Tibial nerve (tissue), 4 donors: Measurements from ENCODE around the gene PRKAR1B. TPM values are rescaled to one million over a fixed set of nuclear protein-coding genes. Genes with fewer than 3 reads are reported as not detected.

Source experiments
- DNase-seq, 2 donors: peaks; one replicate each; pipeline ENCODE4 v3.0.0-alpha.2; 2019; ENCODE audit warnings: low spot score in 2 of 2
- H3K27ac ChIP-seq, 4 donors: fragments of 200-600 bp; sonication (generic) in 3 of 4; one replicate each; pipeline ENCODE4 v1.5.1; 2017 to 2019; ENCODE audit warnings: mild to moderate bottlenecking in 1 of 4
- H3K27me3 ChIP-seq, 2 donors: fragments of 200-600 bp; sonication (generic) in 1 of 2; one replicate each; pipeline versions ENCODE4 v1.5.1 to v1.6.0; 2017 to 2019
- H3K36me3 ChIP-seq, 3 donors: fragments of 200-600 bp; sonication (generic); one replicate each; pipeline ENCODE4 v1.5.1; 2018 to 2019
- H3K4me1 ChIP-seq, 4 donors: fragments of 200-600 bp; sonication (generic) in 3 of 4; one replicate each; pipeline ENCODE4 v1.5.1; 2017 to 2019
- H3K4me3 ChIP-seq, 4 donors: fragments of 200-600 bp; sonication (generic) in 3 of 4; one replicate each; pipeline ENCODE4 v1.5.1; 2017 to 2019; ENCODE audit warnings: mild to moderate bottlenecking in 1 of 4, moderate library complexity in 1 of 4
- H3K9me3 ChIP-seq, 4 donors: fragments of 200-600 bp; sonication (generic) in 3 of 4; one replicate each; pipeline ENCODE4 v1.5.1; 2017 to 2019
- CTCF ChIP-seq, 5 experiments: fragments of 200-600 bp in 3 of 5; fragments of 450-650 bp in 2 of 5; sonication (generic) in 3 of 5; IDR thresholded peaks; one replicate each; pipeline ENCODE4 v1.5.1; 2016 to 2019; ENCODE audit warnings: antibody characterized with exemption in 5 of 5, mild to moderate bottlenecking in 3 of 5, moderate library complexity in 2 of 5
- EP300 ChIP-seq, 2 donors: sonication (generic); formaldehyde crosslinking; IDR thresholded peaks; one replicate each; pipeline ENCODE4 v1.6.1; 2017; ENCODE audit warnings: antibody characterized with exemption in 2 of 2, mild to moderate bottlenecking in 1 of 2
- POLR2A ChIP-seq, 2 donors: fragments of 450-650 bp; IDR thresholded peaks; one replicate each; pipeline ENCODE4 v1.6.1; 2017; ENCODE audit warnings: antibody characterized with exemption in 2 of 2, mild to moderate bottlenecking in 2 of 2, moderate library complexity in 2 of 2
- WGBS, 2 donors: methylation state at CpG; one replicate each; pipeline ENCODE4 v1.1.5; 2018; 5-methylcytosine and 5-hydroxymethylcytosine counted together
- total RNA-seq, 4 donors: library from RNA; depleted of rRNA; stranded (reverse); fragments of >200 nt; gene quantifications; one replicate each; pipeline ENCODE4 v1.1.0, GENCODE V29; 2016

PRKAR1B gene
- total RNA-seq, 4 donors from 2014 or later = 2.7 to 12.3 (median 4.8) TPM

DNA sequence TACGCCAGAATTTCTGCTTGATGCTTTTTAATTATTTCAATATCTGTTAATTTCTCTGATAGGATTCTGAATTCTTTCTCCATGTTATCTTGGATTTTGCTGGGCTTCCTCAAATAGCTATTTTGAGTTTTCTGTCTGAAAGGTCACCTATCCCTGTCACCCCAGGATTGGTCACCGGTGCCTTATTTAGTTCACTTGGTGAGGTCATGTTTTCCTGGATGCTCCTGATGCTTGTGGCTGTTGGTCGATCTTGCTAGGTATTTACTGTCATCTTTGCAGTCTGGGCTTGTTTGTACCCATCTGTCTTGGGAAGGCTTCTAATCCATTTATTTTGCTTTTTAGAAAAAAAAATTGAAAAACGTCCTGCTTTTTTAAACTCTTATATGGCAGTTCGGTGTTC is 11.2 kb upstream of the PRKAR1B start:
- H3K27me3 ChIP-seq = no peaks in the 10 kb centered on the region
- H3K4me3 ChIP-seq = no peak overlapping the region
- H3K9me3 ChIP-seq = peaks cover 0 to 19% (median 0%) of the 10 kb centered on the region in 4 donors
- 75 to 83% methylated on average over 5 of the region's 5 CpGs for WGBS, 2 donors
- no peak overlapping the region for H3K27ac ChIP-seq
- H3K4me1 ChIP-seq = no peaks in the 10 kb centered on the region
- no peak for TF ChIP-seq CTCF (IDR thresholded peaks at IDR 0.05)
- no peak for TF ChIP-seq POLR2A (IDR thresholded peaks at IDR 0.05)
- TF ChIP-seq EP300 (IDR thresholded peaks at IDR 0.05) = no peak
- peaks cover 0 to 71% (median 7%) of the 10 kb centered on the region in 3 donors for H3K36me3 ChIP-seq
- DNase-seq = no peak

- no peak for TF ChIP-seq CTCF (IDR thresholded peaks at IDR 0.05)
- no peak for TF ChIP-seq EP300 (IDR thresholded peaks at IDR 0.05)
- TF ChIP-seq POLR2A (IDR thresholded peaks at IDR 0.05) = no peak
- no peak overlapping the region for H3K4me3 ChIP-seq
- peaks cover 0 to 74% (median 0%) of the 10 kb centered on the region in 3 donors for H3K36me3 ChIP-seq
- no peak for DNase-seq
- peaks cover 0 to 9% (median 0%) of the 10 kb centered on the region in 4 donors for H3K4me1 ChIP-seq
- WGBS, 2 donors = 94 to 95% methylated on average over 11 of the region's 11 CpGs
- no peaks in the 10 kb centered on the region for H3K27me3 ChIP-seq
- H3K9me3 ChIP-seq = peaks cover 0 to 19% (median 0%) of the 10 kb centered on the region in 4 donors
- no peak overlapping the region for H3K27ac ChIP-seq
Observed at GRCh38 chr7:734808-735207, 7.7 kb upstream of the PRKAR1B start.

DNA sequence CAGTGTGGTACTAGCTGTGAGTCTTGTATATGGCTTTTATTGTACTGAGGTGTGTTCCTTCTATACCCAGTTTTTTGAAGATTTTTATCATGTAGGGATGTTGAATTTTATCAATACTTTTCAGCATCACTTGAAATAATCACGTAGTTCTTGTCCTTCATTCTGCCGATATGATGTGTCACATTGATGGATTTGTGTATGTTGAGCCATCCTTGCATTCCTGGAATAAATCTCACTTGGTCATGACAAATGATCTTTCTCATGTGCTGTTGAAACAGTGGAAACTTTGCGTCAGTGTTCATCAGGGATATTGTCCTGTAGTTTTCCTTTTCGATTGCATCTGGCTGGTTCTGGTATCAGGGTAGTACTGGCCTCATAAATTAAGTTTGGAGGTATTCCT is 7.1 kb upstream of the PRKAR1B start:
- Histone ChIP-seq H3K4me1 (peaks cover 0 to 9% (median 0%) of the 10 kb centered on the region in 4 donors), H3K27me3 (no peaks in the 10 kb centered on the region), H3K36me3 (peaks cover 0 to 74% (median 0%) of the 10 kb centered on the region in 3 donors), H3K27ac (no peak overlapping the region), H3K9me3 (peaks cover 0 to 19% (median 0%) of the 10 kb centered on the region in 4 donors), H3K4me3 (no peak overlapping the region)
- TF ChIP-seq CTCF (IDR thresholded peaks at IDR 0.05) (no peak), EP300 (IDR thresholded peaks at IDR 0.05) (no peak), POLR2A (IDR thresholded peaks at IDR 0.05) (no peak)
- no peak for DNase-seq
- WGBS, 2 donors = 98 to 99% methylated on average over 4 of the region's 4 CpGs

GRCh38 chr7:732556-732955 is 5.5 kb upstream of the PRKAR1B start:
- H3K27me3 ChIP-seq = no peaks in the 10 kb centered on the region
- H3K4me3 ChIP-seq = no peak overlapping the region
- no peak overlapping the region for H3K27ac ChIP-seq
- DNase-seq = no peak
- H3K4me1 ChIP-seq = peaks cover 0 to 21% (median 7%) of the 10 kb centered on the region in 4 donors
- peaks cover 0 to 19% (median 0%) of the 10 kb centered on the region in 4 donors for H3K9me3 ChIP-seq
- 88 to 93% methylated on average over 3 of the region's 3 CpGs for WGBS, 2 donors
- peaks cover 0 to 73% (median 0%) of the 10 kb centered on the region in 3 donors for H3K36me3 ChIP-seq
- no peak for TF ChIP-seq POLR2A (IDR thresholded peaks at IDR 0.05)
- no peak for TF ChIP-seq EP300 (IDR thresholded peaks at IDR 0.05)
- TF ChIP-seq CTCF (IDR thresholded peaks at IDR 0.05) = no peak

- WGBS, 2 donors = 63 to 82% methylated on average over 10 to 17 of the region's 17 CpGs
- peaks cover 0 to 26% (median 9%) of the 10 kb centered on the region in 4 donors for H3K4me1 ChIP-seq
- TF ChIP-seq POLR2A (IDR thresholded peaks at IDR 0.05) (no peak), CTCF (IDR thresholded peaks at IDR 0.05) (no peak), EP300 (IDR thresholded peaks at IDR 0.05) (no peak)
- DNase-seq = no peak
- no peak overlapping the region for H3K27ac ChIP-seq
- peaks cover 0 to 72% (median 0%) of the 10 kb centered on the region in 3 donors for H3K36me3 ChIP-seq
- no peaks in the 10 kb centered on the region for H3K27me3 ChIP-seq
- no peak overlapping the region for H3K4me3 ChIP-seq
- H3K9me3 ChIP-seq = peaks cover 0 to 19% (median 0%) of the 10 kb centered on the region in 4 donors
Observed at GRCh38 chr7:732094-732541, 5.0 kb upstream of the PRKAR1B start.
